NOMO-1 treated with dmso at 0.1 percent for 144 hours (cell line): Measurements from ENCODE around the gene VKORC1.
"Not testable (repeated sequence)": the region's sequence is repeated elsewhere in the genome, so short reads cannot be mapped to it uniquely, and the experiment has no call there.

Experiments
- DNase-seq: peaks from one replicate; lab custom pipeline; 2025; ENCODE audit not compliant: unreplicated experiment; lab: John Stamatoyannopoulos, UW

VKORC1 gene

DNA sequence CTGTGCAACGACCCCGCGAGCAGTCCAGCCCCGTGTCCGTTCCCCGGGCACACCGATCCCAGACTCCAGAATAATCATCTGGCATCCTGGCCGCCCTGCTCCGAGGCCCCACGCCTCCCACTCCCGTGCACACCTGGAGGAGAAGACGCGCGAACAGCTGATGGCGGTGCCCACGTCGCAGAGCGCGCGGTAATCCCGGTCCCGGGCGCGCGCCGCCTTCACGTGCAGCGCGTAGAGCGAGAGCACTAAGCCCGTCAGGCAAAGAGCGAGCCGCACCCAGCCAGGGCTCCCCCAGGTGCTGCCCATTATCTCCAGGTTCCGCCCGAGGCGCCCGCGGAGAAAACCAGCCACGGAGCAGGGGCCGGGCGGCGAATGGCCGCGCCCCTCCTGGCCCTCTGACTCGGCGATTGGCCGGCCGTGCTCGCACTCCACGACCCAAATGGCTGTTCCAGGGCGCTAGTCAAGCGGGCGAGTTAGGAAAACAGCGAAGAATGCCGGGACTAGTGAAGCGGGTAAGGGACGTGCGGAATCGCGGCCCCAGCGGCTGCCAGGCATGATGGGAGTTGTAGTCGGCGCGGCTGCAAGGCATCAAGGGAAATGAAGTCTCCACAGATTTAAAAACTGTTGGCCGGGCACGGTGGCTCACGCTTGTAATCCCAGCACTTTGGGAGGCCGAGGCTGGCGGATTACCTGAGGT lies at the start of gene VKORC1:
VKORC1 (minus strand) TSS at position 374 of the 697 bp plus-strand sequence; CDS start at position 306, 68 bp downstream.
- DNase-seq = peak; percentile 98

DNA sequence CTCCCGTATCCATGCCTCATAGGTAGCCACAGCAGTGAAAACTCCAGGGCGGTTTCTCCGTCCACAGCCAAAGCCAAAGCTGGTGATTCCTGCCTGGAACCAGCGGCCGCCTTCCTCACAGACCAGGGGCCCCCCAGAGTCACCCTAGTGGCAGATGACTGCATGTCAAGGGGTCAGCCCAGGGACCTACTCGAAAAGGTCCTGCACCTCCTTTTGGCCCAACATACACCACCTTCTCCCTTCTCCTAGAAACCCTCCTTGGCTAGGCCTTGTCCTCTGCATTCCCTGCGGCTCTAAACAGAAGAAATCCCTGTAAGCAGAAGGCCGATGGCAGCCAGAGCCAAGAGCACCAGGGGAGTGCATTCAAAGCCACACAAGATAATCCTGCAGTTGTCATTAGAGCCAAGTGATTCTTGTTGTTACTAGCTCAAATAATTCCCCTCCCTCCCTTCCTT lies 49.1 kb upstream of the VKORC1 start:
- DNase-seq = no peak

DNA sequence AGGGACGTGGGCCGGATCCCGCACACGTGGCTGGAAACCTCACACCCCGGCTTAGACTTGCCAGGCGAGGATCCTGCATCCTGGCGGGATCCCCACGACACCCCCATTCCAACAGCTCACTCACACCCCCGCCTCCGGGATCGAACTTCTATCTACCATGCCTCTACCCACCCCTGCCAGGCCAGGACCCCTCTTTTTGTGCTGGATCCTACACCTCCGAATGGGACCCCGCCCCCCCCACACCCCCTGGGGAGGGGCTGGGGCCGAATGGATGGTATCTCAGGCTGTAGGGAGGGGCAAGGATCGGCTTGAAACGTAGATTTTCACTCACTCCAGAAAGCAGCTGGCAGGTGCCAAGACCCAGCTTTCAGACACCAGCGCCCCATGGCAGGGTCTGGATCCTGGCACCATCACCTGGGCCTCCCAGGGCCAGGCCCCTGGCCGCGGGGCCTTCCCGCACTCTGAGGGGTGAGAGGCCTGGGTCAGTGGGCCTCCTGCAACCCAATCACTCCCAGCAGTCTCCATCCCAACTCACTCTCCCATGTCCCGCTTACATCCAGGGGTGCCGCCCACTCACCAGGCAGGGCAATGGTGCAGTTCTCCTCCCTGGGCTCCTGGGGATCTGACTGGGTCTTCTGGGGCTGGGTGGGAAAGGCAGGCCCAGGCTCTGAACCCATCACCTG lies 48.6 kb upstream of the VKORC1 start:
- DNase-seq = no peak

DNA sequence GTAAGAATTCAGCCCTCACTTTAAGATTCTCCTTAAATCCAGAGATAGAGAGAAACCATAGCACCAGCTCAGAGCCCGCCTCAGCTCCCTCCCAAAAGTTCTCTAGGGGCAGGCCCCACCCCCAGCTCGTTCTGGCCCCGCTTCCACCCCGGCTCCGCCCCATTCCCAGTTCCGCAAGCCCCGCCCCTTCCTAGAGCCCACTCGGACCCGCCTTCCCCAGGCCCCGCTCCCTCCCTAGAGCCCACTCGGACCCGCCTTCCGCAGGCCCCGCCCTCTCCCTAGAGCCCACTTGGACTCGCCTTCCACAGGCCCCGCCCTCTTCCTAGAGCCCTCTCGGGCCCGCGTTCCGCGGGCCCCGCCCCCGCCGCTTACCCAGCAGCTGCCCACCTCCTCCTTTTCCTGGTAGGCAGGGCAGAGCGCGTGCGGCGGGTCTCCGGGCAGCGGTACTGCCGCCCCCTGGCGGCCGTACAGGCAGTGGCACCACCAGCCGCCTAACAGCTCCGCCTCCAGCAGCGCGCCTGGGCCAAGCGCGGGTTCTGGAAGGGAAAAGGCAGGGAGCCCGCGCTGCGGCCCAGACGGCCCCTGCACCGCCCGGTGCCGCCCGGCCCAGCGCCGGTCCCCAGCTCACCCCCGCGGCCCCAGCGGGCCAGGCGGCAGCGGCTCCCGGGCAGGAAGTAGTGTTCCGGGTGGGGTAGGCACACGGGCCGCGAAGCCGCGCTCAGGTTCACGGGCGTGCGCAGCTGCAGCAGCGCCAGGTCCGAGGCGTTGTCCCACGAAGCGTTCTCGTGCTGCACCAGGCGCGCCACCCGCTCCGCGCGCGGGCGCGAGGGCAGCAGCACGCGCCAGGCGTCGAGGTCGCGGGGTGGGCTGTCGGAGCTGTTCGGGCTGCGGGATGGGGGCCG lies 47.8 kb upstream of the VKORC1 start:
- DNase-seq = peak; percentile 99

DNA sequence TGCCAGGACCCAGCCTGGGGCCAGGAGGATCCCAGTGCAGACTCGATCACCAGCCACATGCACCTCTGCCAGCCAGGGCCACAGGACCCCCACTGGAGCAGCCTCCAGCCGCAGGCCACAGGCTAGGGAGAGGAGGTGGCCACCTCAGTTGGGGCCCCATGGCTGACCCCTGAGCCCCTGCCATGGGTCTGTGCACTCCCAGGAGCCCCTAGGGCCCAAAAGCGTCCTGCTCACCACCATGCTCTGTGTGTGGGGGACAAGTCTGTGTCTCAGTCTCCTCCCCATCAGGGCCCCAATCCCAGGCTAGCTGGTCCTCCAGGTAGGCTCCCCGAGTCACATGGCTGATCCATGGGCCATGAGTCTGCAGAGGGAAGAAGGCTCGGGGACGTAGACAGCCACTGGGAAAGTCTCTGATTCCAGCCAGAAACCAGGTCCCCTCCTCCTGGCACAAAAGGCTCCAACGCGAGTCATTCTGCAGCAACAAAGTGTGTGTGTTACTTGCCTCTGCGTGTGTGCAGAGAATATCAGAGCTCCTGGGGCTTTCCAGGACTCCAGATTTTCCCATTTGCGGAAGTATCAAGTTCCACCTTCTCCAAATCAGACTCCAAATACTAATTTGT lies 47.0 kb upstream of the VKORC1 start:
- no peak for DNase-seq

GRCh38 chr16:31141071-31141469 lies 46.5 kb upstream of the VKORC1 start:
- DNase-seq = not testable (repeated sequence)

DNA sequence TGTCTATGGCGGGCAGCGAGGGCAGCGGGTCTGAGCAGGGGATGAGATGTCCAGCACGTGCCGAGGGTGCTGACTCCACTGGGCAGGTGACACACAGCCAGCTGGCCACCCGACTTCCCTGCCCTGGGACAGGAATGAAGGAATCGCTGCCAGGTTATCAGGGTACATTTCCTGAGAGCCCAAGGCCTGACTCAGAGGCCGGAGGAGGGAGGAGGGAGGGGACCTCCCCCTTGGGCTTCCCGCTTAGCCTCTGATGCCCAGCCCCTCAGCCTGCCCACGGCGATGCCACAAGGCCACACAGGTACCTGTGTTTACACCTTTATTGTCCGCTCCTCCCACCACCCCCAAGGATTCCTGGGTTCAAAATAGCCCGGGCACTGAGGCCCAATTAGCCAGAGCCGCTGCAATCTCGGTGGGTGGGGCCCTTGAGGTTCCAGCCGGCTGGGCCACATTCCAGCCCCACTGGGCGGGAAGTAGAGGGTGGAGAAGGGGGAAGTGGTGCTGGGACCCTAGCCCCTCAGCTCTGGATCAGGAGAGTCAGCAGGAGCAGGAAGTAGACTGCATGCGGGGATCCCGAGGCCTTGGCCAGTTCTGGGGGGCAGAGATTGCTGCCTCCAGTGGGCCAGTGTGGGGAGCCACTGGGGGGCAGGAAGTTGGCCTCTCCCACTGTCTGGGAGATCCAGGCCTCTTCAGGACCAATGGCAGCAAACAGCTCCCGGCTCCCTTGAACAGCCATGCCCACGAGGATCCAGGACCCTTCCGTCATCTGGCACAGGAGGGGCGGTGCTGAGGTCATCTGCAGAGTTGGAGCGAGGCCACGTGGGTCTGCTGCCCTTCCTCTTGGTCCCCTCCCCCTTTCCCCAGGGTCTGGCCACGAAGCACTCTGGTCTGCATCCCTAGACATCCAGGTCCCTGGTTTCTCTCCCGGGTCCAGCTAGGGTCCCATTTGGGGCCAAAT lies 44.3 kb upstream of the VKORC1 start:
- DNase-seq = no peak

DNA sequence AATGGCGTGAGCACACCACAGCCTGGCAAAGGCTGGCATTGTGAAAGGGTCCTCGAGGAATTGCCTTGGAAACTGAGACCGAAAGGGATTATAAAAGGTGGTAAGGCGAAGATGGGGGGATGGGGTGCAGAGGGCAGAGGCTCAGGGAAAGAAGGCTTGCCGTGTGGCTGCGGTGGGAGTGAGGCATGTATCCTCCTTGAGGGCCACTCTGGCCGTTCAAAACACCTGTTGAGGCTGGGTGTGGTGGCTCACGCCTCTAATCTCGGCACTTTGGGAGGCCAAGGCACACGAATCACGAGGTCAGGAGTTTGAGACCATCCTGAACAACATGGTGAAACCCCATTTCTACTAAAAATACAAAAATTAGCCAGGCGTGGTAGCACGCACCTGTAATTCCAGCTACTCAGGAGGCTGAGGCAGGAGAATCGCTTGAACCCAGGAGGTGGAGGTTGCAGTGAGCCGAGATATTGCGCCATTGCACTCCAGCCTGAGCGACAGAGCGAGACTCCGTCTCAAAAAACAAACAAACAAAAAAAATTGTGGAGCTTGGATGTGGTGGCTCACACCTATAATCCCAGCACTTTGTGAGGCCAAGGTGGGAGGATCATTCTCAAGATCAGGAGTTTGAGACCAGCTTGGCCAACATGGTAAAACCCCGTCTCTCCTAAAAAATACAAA lies 42.4 kb upstream of the VKORC1 start:
- not testable (repeated sequence) for DNase-seq

DNA sequence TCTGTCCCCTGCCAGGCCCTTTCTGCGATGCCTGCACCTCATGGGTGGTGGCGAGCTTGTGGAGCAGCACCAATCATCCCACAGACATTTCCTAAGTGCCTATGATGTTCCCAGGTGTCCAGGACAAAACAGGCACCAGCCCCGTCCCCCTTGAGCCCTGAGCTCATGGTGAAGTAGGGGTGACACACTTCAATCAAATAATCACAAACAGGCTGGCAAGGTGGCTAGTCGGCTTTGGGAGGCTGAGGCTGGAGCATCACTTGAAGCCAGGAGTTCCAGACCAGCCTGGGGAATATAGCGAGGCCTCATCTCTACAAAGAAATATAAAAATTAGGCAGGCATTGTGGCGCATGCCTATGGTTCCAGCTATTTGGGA lies 41.7 kb upstream of the VKORC1 start:
- no peak for DNase-seq

GRCh38 chr16:31135535-31136286 lies 41.1 kb upstream of the VKORC1 start, which contains the start of gene PRSS8:
Gene PRSS8, minus strand, starts transcription at chr16:31135727. Its CDS starts 229 bp downstream, at chr16:31135498.
- no peak for DNase-seq

DNA sequence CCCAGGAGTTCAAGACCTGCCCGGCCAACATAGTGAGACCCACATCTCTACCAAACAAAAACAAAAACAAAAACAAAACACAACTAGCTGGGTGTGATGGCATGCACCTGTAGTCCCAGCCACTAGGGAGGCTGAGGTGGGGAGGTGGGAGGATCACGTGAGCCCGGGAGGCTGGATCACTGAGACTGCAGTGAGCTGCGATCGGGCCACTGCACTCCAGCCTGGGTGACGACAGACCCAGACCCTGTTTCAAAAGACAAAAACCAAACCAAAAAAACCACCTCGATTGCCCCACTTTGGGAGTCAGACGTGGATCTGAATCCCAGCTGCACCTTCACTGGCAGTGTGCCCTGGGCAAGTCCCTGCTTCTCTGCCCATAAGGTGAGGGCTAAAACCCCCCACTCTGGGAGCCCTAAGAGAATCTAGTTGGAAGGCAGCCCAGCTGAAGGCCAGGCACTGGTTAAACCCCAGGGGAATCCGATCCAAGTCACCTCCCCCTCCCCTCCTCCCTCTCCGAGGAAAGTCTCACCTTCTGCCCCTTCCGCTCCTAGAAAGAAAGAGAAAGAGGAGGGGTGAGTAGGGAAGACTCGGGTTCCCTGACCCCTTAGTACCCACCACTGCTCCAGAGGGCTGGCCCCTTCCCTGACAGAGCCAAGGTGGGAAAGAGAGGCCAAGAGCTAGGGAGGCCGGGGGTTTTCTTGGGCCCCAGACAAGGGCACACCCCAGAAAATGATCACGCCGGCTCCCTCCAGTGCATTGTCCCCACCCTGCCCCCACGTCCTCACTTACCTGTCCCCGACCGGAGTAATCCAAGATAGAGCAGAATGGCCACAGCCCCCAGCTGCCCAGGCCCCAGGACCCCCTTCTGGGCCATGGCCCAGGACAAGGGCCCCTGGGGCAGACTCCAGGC lies 40.3 kb upstream of the VKORC1 start:
- no peak for DNase-seq

- DNase-seq = peak; percentile 57
Observed at GRCh38 chr16:31134091-31134571, 39.5 kb upstream of the VKORC1 start.

GRCh38 chr16:31133046-31133501 lies 38.5 kb upstream of the VKORC1 start:
- no peak for DNase-seq

GRCh38 chr16:31132303-31132979 lies 37.8 kb upstream of the VKORC1 start:
- DNase-seq = no peak

- no peak for DNase-seq
Observed at GRCh38 chr16:31131841-31132271, 37.3 kb upstream of the VKORC1 start.

DNA sequence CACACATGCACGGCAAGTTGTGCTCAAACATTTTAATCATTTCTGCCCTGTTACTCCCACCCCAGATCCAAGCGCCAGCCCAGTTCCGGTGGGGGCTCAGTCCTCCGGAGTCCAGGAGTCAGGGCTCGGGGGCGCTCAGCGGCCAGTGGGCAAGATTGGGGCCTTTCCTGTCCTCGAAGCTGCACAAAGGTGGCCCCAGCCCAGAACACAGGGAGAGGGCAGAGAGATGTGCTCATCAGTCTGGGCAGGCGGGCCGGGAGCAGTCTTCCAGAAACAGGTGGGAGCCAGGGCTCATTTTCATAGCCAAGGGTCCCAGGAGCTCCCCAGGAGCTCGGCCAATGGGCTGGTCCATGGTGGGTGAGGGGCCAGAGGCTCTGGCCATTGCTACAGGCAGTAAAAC lies 36.8 kb upstream of the VKORC1 start:
- no peak for DNase-seq

- no peak for DNase-seq
Observed at GRCh38 chr16:31130899-31131298, 36.3 kb upstream of the VKORC1 start.
